GM13977 (cell line): Measurements from ENCODE around the gene NFIA.

Source experiments
- DNase-seq: peaks from one replicate; pipeline ENCODE4 v3.0.0; 2012; ENCODE audit warnings: low spot score
- CTCF ChIP-seq: IDR thresholded peaks from 2 replicates; pipeline ENCODE4 v1.5.1; 2012; ENCODE audit warnings: mild to moderate bottlenecking, control low read depth; ENCODE audit not compliant: insufficient read depth; ENCODE audit errors: extremely low read depth, missing control alignments
- in situ Hi-C: fragments of 300-500 bp; cut with MboI; formaldehyde crosslinking; loops from one replicate; pipeline ENCODE4 v1.12.0; 2022; ENCODE audit warnings: low sequenced_read_pairs, low pct_unique_long_range_greater_than_20kb, mixed read lengths, inconsistent platforms; ENCODE audit not compliant: unreplicated experiment

The NFIA gene

GRCh38 chr1:61244114-61244513 is 161.8 kb downstream of the NFIA start:
- no peak for TF ChIP-seq CTCF
- DNase-seq = no peak
- in situ Hi-C loops = no loop called here

DNA sequence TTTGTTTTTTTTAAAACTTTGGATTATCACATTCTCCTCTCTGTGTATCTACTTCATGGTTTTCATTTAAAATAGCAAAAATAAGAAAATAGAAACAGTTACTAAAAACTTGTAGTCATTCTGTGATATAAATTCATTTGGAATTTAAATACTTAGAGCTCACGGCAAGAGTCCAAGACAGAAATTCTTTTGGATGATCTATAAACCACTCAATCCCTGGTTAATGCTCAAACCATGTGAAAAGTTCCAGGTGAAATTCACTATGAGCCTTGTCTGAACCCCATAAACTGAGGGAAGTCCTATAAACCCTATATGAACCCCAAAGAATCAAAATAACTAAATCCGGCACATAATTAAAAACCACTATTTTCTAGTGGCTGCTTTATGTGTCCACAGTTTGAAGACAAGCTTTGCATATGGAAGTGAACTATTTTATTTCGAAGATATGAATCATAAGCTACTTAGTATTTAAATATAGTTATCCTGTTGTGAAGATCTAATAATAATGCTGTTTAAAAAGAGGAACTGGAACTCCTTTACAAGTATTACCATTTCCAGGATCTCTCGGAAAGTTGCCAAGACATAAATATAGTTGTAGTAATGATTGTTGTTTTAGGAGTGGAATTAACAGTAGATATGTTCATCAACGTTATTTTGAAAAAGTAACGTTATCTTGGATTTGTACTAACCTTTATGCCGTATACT is 163.5 kb downstream of the NFIA start:
- DNase-seq = no peak
- in situ Hi-C loops = no loop called here
- no peak for TF ChIP-seq CTCF

DNA sequence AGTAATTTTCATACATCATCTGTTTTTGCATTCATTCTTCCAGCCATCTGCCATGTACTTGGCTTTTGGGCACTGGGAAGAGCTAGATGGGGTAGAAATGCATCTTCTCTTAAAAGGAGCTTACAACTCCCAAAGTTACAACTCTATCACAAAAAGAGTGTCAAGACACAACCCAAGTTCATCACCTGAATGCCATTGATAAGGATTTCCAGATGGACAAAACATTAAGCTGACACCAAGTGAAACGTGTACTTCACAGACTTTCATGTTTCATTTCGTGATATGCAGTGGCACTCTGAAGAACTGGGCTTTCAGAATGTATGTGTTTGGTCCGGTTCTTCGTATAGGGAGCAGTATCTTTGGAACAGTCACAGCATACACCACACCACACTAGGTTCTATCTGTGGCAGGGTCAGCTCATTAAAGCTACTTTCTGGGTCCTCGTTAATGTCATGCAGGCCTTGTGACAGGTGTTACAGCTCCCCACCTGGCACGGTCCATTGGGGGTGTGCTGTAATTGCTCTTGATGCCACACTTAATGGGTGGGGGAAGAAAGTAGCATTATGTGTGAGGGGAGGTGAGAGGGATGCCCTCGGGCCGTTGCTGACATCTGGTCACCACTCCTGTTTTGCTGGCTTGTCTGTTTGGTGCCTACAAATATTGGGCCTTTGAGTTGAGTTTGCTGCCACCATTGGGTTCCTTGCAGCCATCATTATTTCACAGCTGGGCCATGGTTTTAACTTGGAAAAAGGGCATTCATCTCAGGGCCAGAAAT is 164.9 kb downstream of the NFIA start:
- in situ Hi-C loops = no loop called here
- DNase-seq = no peak
- TF ChIP-seq CTCF = no peak

- no peak for DNase-seq
- no peak for TF ChIP-seq CTCF
- in situ Hi-C loops = no loop called here
Observed at GRCh38 chr1:61247881-61248752, 165.8 kb downstream of the NFIA start.

- TF ChIP-seq CTCF = no peak
- in situ Hi-C loops = no loop called here
Observed at GRCh38 chr1:61250933-61251332, 168.6 kb downstream of the NFIA start.

GRCh38 chr1:61253059-61253735 is 170.8 kb downstream of the NFIA start:
- in situ Hi-C loops = no loop called here
- TF ChIP-seq CTCF = no peak
- DNase-seq = no peak

More at GRCh38 chr1:61250933-61251332, 168.6 kb downstream of the NFIA start:
- no peak for DNase-seq
